K562 (cell line): ENCODE data around the gene PRKAG1. TPM values are rescaled to one million over a fixed set of nuclear protein-coding genes. Genes with fewer than 3 reads are reported as not detected.

Experiments
- CCNT2 ChIP-seq: IDR thresholded peaks from 2 replicates; pipeline ENCODE4 v1.6.1; 2011; ENCODE audit warnings: borderline replicate concordance, low read depth, mild to moderate bottlenecking, moderate library complexity, mixed read lengths, low read length; ENCODE audit not compliant: insufficient read length; ENCODE audit errors: extremely low read depth
- HDAC2 ChIP-seq: fragments of 450-650 bp; IDR thresholded peaks from 2 replicates; pipeline ENCODE4 v1.6.1; 2016; ENCODE audit warnings: mild to moderate bottlenecking
- HLTF ChIP-seq: fragments of 450-650 bp; IDR thresholded peaks from 2 replicates; pipeline ENCODE4 v1.6.1; 2016
- POLR2B ChIP-seq: fragments of 450-650 bp; IDR thresholded peaks from 2 replicates; pipeline ENCODE4 v1.6.1; 2018; ENCODE audit warnings: low read depth; ENCODE audit not compliant: partially characterized antibody
- THAP12 ChIP-seq: fragments of 250-450 bp; sonication (Bioruptor Pico); IDR thresholded peaks from 2 replicates; pipeline ENCODE4 v1.9.0; 2021; ENCODE audit warnings: mild to moderate bottlenecking, inconsistent platforms
- THRAP3 ChIP-seq: fragments of 450-650 bp; IDR thresholded peaks from 2 replicates; pipeline ENCODE4 v1.6.1; 2016; ENCODE audit warnings: mild to moderate bottlenecking, inconsistent platforms, borderline replicate concordance
- ZBTB11 ChIP-seq, 3 experiments: fragments of 200-800 bp in 1 of 3; fragments of 250-450 bp in 1 of 3; fragments of 450-650 bp in 1 of 3; sonication (Bioruptor Pico) in 1 of 3; sonication (Bioruptor generic) in 1 of 3; formaldehyde crosslinking in 1 of 3; IDR thresholded peaks; 2 replicates each; pipeline versions ENCODE4 v1.6.1 to v1.8.0; 2016 to 2022; ENCODE audit warnings: mild to moderate bottlenecking in 2 of 3, missing genetic modification characterization in 2 of 3, missing compliant biosample characterization in 1 of 3, moderate library complexity in 1 of 3
- ZNF589 ChIP-seq: fragments of 200-800 bp; sonication (Bioruptor generic); IDR thresholded peaks from 2 replicates; pipeline ENCODE4 v1.6.1; 2016; ENCODE audit warnings: low read depth, missing genetic modification characterization, missing compliant biosample characterization
- ZNF766 ChIP-seq: fragments of 200-800 bp; sonication (Bioruptor generic); conservative IDR thresholded peaks from 2 replicates; pipeline ENCODE4 v1.6.1; 2016; ENCODE audit warnings: missing genetic modification characterization, missing compliant biosample characterization
- polyA plus RNA-seq, 8 experiments: library from polyadenylated mRNA; depleted of rRNA in 4 of 8; stranded (reverse) in 5 of 8; unstranded in 3 of 8; fragments of >200 nt; fragmentation: Nextera tagmentation in 2 of 8; fragmentation: Illumina TruSeq in 1 of 8; extraction: Ambion mirVana in 2 of 8; extraction: Trizol in 1 of 8; gene quantifications; 2 replicates each; pipeline versions ENCODE4 v1.2.1 to v1.2.3, GENCODE V29; 2011 to 2014; ENCODE audit warnings: inconsistent platforms in 1 of 8, missing spikeins in 1 of 8
- total RNA-seq, 7 experiments: library from RNA; depleted of rRNA in 6 of 7; stranded (reverse); fragments of >200 nt in 6 of 7; fragmentation: Illumina TruSeq in 2 of 7; extraction: Trizol in 2 of 7; gene quantifications; 2 replicates each; pipeline versions ENCODE4 v1.2.1 to v1.2.3, GENCODE V29; 2011 to 2021; ENCODE audit warnings: low replicate concordance in 1 of 7
- TF ChIP-seq, protein P1 (sequence below), 2 experiments: IDR thresholded peaks; 2 replicates each; pipeline ENCODE4 v1.6.1; 2011; ENCODE audit warnings: borderline replicate concordance in 1 of 2, control low read depth in 1 of 2, low read depth in 1 of 2, low read length in 1 of 2, mild to moderate bottlenecking in 1 of 2, mixed read lengths in 1 of 2, moderate library complexity in 1 of 2; ENCODE audit not compliant: insufficient read depth in 1 of 2, insufficient read length in 1 of 2, poor library complexity in 1 of 2, severe bottlenecking in 1 of 2; ENCODE audit errors: extremely low read depth in 1 of 2
- TF ChIP-seq, protein P2 (sequence below): fragments of 450-650 bp; IDR thresholded peaks from 2 replicates; pipeline ENCODE4 v1.6.1; 2016; ENCODE audit warnings: low read depth, mild to moderate bottlenecking, moderate library complexity
- TF ChIP-seq, protein P3 (sequence below): IDR thresholded peaks from 2 replicates; pipeline ENCODE4 v1.6.1; 2011; ENCODE audit warnings: borderline replicate concordance, low read depth, mild to moderate bottlenecking, moderate library complexity, low read length; ENCODE audit not compliant: insufficient read depth, poor library complexity, severe bottlenecking

PRKAG1 gene
- total and polyA plus RNA-seq, 9 of the 15 experiments (the other 6 are each of a cell fraction or from before 2014, with no cell fraction given): 51.1 to 126 (median 79.1) TPM

GRCh38 chr12:49019443-49020324 is 1.1 kb upstream of the PRKAG1 start (continued):
- TF ChIP-seq, protein P1, sequence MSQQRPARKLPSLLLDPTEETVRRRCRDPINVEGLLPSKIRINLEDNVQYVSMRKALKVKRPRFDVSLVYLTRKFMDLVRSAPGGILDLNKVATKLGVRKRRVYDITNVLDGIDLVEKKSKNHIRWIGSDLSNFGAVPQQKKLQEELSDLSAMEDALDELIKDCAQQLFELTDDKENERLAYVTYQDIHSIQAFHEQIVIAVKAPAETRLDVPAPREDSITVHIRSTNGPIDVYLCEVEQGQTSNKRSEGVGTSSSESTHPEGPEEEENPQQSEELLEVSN (IDR thresholded peaks at IDR 0.05; ENCODE audit: borderline replicate concordance in 1 of 2, extremely low read depth in 1 of 2, insufficient read depth in 1 of 2, insufficient read length in 1 of 2, low read depth in 1 of 2, low read length in 1 of 2, poor library complexity in 1 of 2, severe bottlenecking in 1 of 2): no peak
- TF ChIP-seq THAP12 (CRISPR knock-in tag) (no peak), POLR2B (peak; percentile 59), ZNF766 (CRISPR knock-in tag) (0 out of 2 replicates have a peak, but pooled peaks have one; percentile 1), CCNT2 (no peak), HLTF (0 out of 2 replicates have a peak, but pooled peaks have one; percentile 46), ZBTB11 (CRISPR knock-in tag; IDR thresholded peaks at IDR 0.05) (no peak), HDAC2 (peak; percentile 36; the same call in 1 of the 2 replicates), ZNF589 (CRISPR knock-in tag) (peak; percentile 19), THRAP3 (no peak)
- TF ChIP-seq, protein P2, sequence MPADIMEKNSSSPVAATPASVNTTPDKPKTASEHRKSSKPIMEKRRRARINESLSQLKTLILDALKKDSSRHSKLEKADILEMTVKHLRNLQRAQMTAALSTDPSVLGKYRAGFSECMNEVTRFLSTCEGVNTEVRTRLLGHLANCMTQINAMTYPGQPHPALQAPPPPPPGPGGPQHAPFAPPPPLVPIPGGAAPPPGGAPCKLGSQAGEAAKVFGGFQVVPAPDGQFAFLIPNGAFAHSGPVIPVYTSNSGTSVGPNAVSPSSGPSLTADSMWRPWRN: 0 out of 2 replicates have a peak, but pooled peaks have one; percentile 11
- TF ChIP-seq, protein P3, sequence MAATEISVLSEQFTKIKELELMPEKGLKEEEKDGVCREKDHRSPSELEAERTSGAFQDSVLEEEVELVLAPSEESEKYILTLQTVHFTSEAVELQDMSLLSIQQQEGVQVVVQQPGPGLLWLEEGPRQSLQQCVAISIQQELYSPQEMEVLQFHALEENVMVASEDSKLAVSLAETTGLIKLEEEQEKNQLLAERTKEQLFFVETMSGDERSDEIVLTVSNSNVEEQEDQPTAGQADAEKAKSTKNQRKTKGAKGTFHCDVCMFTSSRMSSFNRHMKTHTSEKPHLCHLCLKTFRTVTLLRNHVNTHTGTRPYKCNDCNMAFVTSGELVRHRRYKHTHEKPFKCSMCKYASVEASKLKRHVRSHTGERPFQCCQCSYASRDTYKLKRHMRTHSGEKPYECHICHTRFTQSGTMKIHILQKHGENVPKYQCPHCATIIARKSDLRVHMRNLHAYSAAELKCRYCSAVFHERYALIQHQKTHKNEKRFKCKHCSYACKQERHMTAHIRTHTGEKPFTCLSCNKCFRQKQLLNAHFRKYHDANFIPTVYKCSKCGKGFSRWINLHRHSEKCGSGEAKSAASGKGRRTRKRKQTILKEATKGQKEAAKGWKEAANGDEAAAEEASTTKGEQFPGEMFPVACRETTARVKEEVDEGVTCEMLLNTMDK: peak; percentile 35
